Activated CD4-positive, alpha-beta T cell treated with anti-CD3 and anti-CD28 coated beads, Interleukin-2, amount 50 U/mL, for 48 hours (primary cell): ENCODE measurements around the gene MAP3K14.

Experiments
- DNase-seq, 2 experiments: peaks; one replicate each; pipeline ENCODE4 v3.0.0-alpha.2; 2020

The MAP3K14 gene

DNA sequence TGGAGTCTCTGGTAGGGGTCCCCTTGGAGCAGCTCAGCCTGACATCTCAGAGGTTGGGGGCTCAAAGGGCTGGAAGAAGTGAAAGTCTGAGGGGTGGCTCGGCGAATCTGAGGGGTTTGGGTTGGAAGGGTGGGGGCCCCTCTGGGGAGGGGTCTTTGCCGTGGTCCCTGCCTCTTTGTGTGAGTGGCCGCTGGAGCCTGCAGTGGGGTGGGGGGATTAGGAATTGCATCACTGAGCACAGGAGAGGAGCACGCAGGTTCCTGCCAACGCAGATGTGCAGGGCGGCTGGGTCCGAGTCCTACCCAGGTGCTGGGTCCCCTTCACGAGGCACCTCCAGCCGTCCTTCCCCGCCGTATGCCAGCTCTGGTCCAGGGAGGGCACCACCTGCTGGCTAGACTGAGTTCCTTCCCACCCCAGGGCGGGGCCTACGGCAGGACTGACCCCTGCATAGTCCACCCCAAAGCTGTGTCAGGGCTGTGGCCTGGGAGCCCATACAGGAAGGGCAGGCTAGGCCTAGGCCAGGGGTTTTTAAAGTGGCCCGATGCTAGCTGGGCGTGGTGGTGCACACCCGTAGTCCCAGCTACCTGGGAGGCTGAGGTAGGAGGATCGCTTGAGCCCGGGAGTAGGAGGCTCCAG is 85.2 kb downstream of the MAP3K14 start:
- peak; percentile 44 to 58 for DNase-seq

- peak in 1 of 2 experiments; percentile 41 for DNase-seq
Observed at GRCh38 chr17:45230787-45231480, 85.9 kb downstream of the MAP3K14 start.

DNA sequence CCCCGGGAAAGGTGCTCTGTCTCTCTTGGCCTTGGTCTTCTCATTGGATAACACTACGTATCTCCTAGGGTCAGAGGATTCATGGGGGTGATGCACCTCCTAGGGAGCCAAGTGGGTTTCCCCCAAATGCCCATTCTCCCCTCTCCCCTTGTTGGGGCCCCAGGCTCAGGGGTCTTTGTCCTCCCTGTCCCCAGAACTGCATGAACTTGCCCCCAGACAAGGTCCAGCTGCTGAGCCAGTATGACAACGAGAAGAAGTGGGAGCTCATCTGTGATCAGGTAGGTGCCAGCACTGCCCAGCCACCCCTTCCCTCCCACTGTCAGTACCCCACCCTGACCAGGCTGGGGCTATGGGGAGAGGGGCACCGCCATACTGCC is 86.4 kb downstream of the MAP3K14 start:
- no peak for DNase-seq

DNA sequence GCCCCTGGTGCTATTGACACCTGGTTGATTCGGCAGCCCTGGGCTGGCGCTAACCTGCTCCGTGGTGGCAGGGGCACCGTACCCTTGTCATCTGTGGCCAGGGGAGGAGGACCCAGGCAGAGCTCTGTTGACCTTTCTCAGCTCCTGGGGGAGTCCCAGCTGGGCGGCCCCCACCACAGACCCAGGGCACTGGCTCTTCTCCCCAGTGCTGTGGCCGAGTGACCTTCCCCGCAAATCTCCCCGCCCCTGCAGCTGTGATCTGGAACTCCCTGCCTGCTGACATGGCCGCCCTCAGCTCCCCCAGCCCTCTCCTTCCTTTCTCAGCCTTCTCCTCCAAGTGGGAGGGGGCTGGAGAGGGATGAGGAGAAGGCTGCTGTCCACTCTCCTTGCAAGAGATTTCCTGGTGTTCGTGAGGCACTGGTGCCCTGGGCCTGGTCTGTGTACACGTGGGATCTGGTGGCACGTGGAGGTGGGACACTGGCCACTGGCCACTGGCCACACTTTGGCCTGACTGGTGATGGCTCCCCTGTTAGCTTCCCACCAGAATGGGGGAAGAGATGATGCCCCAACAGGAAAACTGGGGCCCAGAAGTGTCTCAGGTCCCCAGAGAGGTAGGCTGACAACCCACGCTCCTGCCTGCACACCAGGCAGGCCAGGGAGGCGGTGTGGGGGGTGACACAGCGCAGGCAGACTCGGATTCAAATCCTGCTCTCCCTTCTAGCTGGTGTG is 87.0 kb downstream of the MAP3K14 start:
- peak; percentile 67 to 79 for DNase-seq

GRCh38 chr17:45228763-45229539 is 87.9 kb downstream of the MAP3K14 start:
- peak; percentile 93 to 97 for DNase-seq

DNA sequence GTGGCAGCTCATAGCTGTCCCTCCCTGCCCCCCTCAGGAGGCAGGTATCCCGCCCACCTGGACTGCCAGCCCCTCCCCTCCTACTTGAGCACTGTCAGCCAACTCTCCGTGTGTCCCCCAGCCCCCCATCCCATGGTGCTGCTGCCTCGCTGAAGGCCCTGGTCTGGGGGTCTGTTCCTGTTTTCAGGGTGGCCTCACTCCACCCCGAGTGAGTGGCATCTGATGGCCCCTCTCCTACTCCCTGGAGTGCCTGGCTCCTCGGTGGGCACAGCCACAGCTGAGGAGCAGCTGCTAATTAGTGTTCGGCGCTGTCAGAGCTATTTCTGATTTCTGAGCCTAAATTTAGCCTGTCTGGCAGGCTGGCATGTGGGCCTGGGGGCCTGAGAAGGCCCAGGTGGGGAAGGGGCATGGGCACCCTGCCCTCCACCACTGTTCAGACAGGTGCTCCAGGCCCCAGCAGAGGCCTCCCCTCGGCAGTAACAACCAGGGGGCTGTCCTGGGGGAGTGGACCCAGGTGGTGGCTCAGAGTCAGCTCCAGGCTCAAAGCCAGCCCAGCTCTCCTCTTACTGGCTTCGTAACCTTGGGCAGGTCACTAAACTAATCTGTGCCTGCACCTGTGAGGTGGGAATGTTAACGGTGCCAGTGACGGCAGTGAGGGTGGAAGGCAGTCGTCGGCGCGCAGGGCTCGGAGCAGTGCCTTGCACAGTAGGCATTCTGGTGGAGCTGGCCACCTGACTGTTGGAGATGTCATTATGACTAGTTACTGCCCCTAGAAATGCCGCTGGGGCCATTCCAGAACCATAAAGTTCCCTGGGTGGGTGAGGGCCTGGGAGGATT is 88.7 kb downstream of the MAP3K14 start:
- DNase-seq = peak; percentile 62 to 68

- DNase-seq = peak; percentile 55 to 60
Observed at GRCh38 chr17:45227101-45227925, 89.5 kb downstream of the MAP3K14 start.

- DNase-seq = no peak
Observed at GRCh38 chr17:45226576-45226975, 90.2 kb downstream of the MAP3K14 start.

GRCh38 chr17:45225964-45226530 is 90.8 kb downstream of the MAP3K14 start:
- DNase-seq = peak; percentile 97 to 98

DNA sequence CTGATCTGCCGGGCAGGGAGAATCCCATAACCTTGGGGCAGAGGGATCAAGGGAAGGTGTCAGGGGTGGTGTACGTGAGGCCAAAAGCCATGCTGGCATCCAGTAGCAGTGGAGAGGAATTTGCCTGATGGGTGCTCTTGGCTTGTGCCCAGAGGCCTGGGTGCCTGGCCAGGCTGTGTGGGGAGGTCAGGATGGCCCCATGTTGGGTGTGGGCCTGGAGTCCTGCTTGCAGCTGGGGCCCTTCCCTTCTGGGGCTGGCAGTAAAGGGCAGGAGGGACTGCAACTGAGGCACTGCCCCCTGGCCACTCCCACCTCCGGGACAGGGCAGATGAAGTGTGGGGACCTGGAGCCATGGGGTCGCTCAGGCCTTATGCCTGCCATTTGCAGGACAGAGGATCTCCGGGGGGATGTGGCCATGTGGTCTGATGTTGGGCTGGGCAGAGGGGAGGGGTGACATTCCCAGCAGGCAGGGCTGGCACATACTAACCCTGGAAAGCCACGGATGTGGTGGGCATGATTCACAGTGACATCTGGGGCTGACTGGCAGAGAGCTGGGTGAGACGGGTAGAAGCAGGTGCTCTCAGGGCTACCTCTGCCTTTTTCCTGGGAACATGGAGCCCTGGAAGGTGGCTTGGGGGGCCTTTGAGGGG is 91.6 kb downstream of the MAP3K14 start:
- peak; percentile 72 to 81 for DNase-seq

DNA sequence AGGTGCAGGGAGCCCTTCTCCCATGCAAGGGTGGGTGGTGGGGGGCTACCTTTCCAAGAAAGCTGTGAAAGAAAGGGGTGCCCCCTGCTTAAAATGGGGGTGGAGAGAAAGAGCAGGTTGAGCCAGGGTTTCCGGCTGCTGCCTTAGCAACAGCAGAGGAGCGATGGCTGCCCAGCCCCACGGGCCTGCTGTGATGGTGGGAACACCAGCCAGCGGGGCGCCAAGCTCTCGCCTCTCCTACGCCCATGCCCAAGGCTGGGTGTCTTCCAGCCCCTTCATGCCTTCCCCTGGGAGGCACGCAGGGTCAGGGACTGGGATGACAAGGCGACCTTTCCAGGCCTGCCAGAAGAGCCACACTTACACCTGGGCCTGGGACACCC is 92.2 kb downstream of the MAP3K14 start:
- peak; percentile 49 to 57 for DNase-seq

GRCh38 chr17:45223539-45224528 is 93.0 kb downstream of the MAP3K14 start:
- DNase-seq = peak; percentile 70 to 79

GRCh38 chr17:45222996-45223538 is 93.8 kb downstream of the MAP3K14 start:
- DNase-seq = no peak

DNA sequence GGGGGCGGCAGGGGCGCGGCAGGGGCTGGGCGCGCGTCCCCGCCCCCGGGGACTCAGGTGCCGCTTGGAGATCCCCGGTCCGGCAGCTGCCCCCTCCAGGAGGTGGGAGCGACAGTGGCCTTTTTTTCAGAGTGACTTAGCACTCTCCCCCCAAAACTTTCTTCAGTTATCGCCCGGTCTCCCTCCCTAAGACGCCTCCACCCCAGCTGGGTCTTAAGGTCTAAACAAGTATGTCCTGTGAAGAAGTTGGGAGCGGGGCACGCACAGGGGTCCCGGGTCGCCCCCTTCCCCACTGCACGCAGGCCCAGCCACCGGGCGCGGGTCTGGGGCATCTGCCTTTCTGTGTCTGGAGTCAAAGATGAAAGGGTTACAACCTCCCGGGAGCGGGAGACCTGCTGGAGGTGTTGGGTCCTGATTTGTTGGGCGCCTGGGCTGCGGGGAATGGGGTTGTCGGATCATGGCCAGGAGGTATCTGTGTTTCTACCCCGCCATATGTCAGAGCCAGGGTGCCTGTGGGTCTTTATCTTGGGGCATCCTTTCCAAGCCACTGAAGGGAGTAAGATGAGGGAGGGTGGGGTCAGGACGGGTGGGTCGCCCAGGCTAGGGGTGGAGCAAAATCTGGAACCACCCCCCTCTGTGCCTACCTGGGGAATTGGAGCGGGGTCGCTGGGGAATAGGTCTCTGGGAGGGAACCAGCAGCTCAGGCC is 94.4 kb downstream of the MAP3K14 start:
- DNase-seq = peak; percentile 80 to 85

DNA sequence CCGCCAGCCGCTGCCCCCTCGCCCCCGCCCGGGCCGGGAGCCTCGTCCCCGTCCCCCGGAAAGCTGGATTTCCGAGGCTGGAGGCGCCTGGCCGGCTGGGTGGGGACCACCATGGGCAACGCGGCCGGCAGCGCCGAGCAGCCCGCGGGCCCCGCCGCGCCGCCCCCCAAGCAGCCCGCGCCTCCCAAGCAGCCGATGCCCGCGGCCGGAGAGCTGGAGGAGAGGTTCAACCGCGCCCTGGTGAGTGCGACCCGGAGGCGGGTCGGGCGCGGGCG is 94.9 kb downstream of the MAP3K14 start:
- DNase-seq = no peak

- peak; percentile 69 to 72 for DNase-seq
Observed at GRCh38 chr17:45221081-45222013, 95.5 kb downstream of the MAP3K14 start, which contains the start of gene FMNL1. TSS of gene FMNL1 (plus strand) at chr17:45221885. CDS start at chr17:45222125, 240 bp downstream.

DNA sequence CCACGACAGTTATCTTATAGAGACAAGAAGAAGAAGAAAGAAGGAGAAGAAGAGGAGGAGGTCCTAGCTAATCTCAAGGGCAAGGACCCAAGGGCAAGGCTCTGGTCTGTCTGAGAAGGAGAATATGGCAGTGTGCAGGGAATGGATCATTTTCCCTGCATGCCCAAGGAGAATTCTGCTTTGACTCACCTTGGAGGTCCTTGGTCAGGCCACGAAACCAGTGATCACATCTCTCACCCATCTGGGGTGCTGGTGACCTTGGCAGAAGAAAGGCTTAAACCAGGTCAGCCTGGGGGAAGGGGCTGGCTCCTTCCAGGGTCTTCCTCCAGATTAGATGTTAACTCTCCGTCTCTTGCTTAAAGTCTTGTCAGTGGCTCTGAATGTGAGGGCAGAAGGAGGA is 96.7 kb downstream of the MAP3K14 start:
- DNase-seq = no peak
